GM19351 (cell line): ENCODE results near the gene FYN.
"Not testable (repeated sequence)": the region's sequence is repeated elsewhere in the genome, so short reads cannot be mapped to it uniquely, and the experiment has no call there.

Experiments used
- ATAC-seq: cut with Tn5 transposase; IDR thresholded peaks from one replicate; pipeline ENCODE4 v1.9.1; 2021; ENCODE audit warnings: mild to moderate bottlenecking, moderate library complexity; ENCODE audit not compliant: unreplicated experiment

FYN gene

GRCh38 chr6:111835398-111835797 lies 37.9 kb downstream of the FYN start:
- ATAC-seq: not testable (repeated sequence)

- no peak for ATAC-seq
Observed at GRCh38 chr6:111834356-111834755, 38.9 kb downstream of the FYN start.

DNA sequence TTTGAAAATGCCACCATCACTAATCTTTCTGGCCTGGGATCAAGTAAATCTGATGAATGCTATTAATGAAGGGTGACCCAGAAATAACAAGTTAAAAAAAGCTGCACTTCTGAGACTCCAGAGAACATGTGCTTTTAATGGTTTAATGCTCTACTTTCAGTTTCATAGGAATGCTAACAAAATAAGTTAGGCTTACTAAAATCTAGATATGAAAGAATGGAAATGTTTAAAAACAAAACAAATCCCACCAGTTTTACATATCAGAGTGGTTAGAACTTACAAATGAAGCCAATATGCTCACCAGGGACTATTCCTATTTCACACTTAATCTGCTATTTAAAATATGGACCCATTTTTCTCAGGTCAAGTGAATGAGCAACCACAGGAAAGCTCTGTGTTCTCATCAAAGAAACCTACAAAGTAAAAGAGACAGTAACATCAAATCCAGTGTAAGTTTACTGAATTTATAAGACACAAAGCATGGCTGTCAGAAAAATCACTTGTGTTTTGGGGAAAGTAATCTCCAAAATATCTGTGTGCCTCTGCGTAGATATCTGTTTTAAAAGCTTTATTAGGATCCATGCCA lies 40.3 kb downstream of the FYN start:
- peak; percentile 35 for ATAC-seq

- ATAC-seq: no peak
Observed at GRCh38 chr6:111831408-111831807, 41.8 kb downstream of the FYN start.

- no peak for ATAC-seq
Observed at GRCh38 chr6:111829998-111830397, 43.3 kb downstream of the FYN start.

GRCh38 chr6:111829581-111829980 lies 43.7 kb downstream of the FYN start:
- ATAC-seq: no peak

GRCh38 chr6:111828809-111829208 lies 44.4 kb downstream of the FYN start:
- no peak for ATAC-seq

DNA sequence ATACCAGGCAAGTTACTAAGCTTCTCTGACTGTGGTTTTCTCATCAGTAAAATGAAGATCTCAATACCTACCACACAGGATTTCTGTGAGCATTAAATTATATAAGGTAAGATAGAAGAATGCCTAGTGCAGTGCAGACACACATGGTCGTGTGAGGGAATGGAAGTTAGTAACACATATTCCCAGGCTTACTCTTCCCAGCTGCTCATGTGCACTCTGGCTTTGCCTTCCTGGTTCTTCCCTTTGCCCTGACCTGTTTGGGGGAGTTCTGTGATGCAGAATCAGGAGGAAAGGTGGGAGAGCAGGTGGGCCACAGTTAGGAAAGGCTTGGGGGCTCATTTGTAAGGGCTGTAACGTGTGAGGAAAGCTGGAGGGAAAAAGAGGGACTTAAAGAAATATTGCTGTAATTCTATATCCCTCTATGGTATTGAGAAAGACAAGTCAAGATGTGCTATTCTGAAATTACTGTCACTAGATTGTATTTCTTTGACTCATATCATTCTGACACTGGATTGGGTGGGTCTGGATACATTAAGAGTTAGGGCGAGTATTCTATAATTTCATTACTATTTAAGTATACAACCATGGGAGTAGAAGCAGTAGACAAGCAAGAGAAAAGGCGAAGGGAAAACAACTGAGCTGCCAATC lies 47.7 kb downstream of the FYN start:
- ATAC-seq: no peak

DNA sequence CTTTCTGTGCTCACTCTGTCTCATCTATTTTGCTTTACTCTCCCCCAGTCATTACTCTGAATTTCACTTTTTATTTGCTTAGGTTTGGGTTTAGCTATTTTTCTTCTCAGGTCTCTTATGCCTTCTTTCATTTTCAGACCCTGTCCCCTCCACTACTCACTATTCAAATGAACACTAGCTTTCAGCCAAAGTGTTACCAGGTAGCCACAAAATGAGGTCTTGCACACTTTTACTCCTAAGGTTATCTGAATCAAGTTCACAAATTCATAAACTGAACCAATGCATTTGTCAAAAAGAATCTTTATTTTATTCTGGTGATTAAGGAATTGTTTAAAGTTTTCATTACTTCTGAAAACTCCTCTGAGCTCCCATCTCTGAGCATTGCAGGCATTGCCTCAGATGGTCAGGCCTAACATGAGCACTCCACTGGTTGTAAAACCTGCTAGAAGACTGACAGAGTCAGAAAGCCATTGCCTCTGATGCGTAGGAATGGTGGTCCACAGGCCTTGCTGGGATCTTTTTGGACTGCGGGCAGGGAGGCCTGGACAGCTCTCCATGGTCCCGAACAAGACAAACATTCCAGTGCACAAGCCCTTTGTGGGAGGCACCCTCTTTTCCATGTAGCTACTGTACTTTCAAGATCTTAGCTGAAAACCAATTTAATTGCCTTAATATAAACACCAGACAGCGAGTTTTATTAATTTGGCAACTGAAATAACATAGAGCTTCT lies 48.5 kb downstream of the FYN start:
- ATAC-seq: peak; percentile 84

GRCh38 chr6:111823831-111824607 lies 49.2 kb downstream of the FYN start:
- no peak for ATAC-seq

DNA sequence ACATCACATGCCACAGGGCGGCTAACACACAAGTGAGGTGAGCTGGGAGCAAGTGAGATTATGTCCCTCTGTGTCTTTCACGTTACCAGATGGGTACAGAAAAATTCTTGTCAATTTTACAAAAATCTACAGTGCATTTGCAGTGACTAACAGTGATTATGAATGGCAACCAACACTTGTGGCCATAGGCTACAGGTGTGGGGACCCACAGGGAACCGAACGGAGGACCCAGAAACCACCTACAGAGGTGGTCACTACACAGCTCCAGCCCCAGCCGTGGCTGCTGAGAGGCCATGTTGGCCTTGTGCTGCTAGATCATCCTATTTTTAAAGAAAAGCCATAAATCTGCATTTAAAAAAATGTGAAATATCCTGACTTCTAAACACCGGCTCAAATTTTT lies 50.2 kb downstream of the FYN start:
- no peak for ATAC-seq

DNA sequence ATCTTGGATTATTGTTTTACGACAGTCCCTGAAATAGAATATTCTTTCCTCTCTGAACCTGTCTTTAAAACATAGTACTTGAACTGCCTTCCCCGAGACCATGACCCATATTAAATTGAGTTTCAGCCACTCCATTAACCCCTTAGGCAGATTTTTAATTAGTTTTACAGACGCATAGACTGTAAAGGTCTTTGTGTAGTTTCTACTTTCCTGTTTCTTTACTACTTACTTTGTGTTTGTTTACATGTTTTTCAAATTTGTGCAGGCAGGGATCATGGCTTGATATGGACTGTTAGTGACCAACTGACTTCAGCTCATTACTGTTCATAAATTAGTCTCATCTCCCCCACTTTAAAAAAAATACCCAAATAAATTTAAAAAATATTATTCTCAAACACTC lies 53.8 kb downstream of the FYN start:
- no peak for ATAC-seq

GRCh38 chr6:111818539-111819226 lies 54.6 kb downstream of the FYN start:
- ATAC-seq: no peak

DNA sequence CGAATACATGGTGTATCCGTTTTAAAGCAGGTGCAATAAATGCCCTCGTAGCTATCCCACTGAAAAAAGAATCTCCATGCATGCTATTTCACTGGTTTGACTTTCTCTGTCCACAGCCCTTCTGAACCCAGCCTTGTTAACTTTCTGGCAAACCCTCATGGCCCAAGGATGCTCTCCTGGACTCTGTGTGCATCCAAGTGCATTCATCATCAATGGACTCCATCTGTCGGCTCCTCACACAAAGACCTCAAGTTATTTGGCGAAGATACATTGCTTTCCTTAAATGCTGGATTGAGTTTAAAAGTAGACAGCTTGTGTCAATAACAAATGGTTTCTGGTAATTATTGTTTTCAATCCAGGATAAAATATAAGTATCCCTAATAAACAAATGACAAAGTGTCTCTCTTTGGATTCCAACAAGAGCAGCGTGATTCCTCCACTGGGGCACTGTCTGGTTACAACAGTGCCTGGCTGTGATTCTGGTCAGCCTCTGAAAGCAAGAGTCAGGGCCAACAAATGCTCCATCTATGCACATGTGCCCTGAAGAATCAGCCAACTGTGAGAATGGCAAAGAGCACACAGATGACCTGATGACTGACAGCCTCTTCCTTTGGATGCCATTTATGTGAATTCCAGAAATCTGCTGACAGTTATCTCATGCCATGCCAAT lies 55.7 kb downstream of the FYN start:
- ATAC-seq: no peak

DNA sequence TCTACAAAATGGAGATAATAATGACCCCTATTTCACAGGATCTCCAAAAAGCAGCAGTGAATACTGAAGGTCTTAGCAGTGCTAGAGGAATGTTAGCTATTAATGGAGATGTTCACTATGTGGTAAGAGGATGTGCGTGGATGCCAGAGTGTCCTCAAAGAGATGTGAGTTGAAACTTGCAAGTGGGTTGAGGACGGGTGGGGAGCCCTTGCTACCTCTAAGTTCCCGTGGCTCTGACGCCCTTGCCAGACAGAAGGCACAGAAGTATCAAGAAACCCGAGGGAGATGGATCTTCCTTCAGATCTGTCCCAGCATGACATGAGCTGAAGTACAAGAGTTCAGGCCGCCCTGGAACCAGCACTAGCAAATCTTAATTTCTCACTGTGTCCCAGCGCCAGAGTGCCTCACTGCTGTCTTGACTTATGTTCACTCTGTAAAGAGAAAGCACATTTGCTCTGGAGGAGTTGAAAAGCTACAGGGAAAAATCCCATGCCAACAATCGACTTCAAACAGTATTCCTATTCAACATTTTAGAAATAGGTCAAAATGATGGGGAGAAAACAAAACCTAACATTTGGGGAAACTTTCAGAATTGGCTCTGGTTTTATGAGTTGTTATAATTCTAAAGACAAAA lies 59.5 kb downstream of the FYN start:
- ATAC-seq: no peak

- no peak for ATAC-seq
Observed at GRCh38 chr6:111813237-111813636, 60.0 kb downstream of the FYN start.

DNA sequence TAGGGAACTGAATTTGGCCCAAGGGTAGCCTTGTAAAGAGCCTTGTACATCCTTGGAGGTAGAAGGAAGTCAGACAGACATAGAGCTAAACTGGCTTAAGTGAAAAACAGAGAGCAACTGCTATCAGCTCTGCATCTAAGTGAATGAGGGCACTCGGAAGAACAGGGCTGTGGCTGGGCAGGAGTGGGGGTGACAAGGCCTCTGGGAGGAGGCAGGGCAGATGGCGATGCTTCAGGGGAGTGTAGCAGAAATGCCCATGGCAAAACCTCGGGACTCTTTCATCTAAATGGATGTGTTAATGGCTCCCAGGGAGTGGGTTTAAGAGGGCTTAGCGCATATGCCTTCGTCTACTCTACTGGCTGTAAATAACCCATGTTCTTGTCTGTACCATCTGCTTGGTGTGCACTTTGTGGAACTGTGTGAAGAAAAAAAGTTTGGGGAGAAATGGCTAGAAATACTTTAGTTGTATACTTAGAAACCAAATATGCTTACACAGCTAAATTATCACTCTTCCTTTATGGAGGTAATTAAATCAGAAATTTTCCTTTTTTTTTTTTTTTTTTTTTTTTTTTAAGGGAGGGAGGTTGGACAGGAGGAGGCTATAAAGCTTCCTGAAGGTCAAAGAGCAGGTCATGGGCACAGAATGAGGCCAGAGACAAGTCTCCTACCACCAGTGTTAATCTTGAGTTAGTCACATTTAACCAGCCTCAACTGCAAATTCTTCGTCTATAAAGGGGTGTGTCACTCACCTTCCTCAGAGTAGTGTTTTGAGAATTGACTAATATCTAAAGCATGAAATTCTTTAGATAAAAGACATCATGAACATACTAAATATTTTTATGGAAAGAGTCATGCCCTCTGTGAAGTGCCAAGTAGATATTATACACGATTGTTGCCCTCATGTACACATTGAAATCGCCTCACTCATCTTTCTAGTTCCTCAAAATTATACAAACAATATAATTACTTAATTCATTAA lies 60.9 kb downstream of the FYN start:
- no peak for ATAC-seq

- ATAC-seq: no peak
Observed at GRCh38 chr6:111810294-111811131, 62.7 kb downstream of the FYN start.
